SK-MEL-5 (cell line): ENCODE data around the gene TSPAN31. TPM values are rescaled to one million over a fixed set of nuclear protein-coding genes. Genes with fewer than 3 reads are reported as not detected.
"Not testable (repeated sequence)": the region's sequence is repeated elsewhere in the genome, so short reads cannot be mapped to it uniquely, and the experiment has no call there.

Experiments
- DNase-seq: peaks from one replicate; pipeline ENCODE4 v3.0.0-alpha.2; 2016; ENCODE audit warnings: low read depth, low spot score
- in situ Hi-C: cut with HindIII; loops from 2 replicates; pipeline ENCODE4 v1.10.0; 2016; ENCODE audit warnings: low sequenced_read_pairs, high pct_unique_total_duplicates, low pct_unique_long_range_greater_than_20kb
- total RNA-seq: library from RNA; depleted of rRNA; stranded (reverse); fragments of >200 nt; shearing (Covaris generic); gene quantifications from 2 replicates; pipeline ENCODE4 v1.2.3, GENCODE V29; 2014

Gene TSPAN31
- total RNA-seq, 1 experiment from 2014 or later = 34.6 TPM

DNA sequence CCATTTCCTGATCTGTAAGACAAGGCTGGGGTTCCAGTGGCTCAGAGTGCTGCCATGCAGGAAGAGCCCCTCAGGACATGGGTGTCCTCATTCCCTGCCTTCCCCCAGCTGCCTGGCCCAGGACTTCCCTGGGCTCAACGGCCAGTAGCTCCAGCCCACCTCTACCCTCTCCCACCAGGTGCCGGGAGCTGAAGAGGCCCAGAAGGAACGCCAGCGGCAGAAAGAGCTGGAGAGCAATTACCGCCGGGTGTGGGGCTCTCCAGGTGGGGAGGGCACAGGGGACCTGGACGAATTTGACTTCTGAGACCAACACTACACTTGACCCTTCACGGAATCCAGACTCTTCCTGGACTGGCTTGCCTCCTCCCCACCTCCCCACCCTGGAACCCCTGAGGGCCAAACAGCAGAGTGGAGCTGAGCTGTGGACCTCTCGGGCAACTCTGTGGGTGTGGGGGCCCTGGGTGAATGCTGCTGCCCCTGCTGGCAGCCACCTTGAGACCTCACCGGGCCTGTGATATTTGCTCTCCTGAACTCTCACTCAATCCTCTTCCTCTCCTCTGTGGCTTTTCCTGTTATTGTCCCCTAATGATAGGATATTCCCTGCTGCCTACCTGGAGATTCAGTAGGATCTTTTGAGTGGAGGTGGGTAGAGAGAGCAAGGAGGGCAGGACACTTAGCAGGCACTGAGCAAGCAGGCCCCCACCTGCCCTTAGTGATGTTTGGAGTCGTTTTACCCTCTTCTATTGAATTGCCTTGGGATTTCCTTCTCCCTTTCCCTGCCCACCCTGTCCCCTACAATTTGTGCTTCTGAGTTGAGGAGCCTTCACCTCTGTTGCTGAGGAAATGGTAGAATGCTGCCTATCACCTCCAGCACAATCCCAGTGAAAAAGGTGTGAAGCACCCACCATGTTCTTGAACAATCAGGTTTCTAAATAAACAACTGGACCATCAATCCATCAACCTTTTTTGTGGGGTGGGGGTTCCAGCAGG is 23.9 kb upstream of the TSPAN31 start:
- DNase-seq = no peak
- in situ Hi-C loops = no loop called here

DNA sequence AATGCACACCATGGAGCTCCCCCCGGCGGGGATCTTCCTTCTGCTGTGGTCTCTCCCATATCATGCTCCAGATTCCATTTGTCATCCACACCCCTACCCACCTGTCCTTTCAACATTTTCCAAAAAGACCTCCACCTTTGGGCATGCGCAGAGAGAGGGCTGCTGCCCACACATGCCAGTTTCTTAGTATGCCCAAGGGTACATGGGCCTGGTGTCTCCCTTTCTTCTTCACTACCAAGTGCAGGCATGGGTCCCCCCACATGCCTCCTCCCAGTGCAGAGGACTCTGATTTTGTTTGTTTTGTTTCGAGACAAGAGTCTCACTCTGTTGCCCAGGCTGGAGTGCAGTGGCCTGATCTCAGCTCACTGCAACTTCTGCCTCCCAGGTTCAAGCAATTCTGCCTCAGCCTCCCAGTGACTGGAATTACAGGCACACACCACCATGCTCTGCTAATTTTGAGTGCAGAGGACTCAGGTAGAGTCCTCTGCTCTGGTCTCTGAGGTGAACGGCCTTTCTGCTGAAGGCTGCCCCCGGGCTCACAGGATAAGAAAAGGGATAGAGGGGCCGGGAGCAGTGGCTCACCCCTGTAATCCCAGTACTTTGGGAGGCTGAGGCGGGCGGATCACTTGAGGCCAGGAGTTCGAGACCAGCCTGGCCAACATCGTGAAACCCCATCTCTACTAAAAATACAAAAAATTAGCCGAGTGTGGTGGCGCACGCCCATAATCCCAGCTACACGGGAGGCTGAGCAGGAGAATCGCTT is 22.8 kb upstream of the TSPAN31 start:
- in situ Hi-C loops, DNase-seq: not testable (repeated sequence)

DNA sequence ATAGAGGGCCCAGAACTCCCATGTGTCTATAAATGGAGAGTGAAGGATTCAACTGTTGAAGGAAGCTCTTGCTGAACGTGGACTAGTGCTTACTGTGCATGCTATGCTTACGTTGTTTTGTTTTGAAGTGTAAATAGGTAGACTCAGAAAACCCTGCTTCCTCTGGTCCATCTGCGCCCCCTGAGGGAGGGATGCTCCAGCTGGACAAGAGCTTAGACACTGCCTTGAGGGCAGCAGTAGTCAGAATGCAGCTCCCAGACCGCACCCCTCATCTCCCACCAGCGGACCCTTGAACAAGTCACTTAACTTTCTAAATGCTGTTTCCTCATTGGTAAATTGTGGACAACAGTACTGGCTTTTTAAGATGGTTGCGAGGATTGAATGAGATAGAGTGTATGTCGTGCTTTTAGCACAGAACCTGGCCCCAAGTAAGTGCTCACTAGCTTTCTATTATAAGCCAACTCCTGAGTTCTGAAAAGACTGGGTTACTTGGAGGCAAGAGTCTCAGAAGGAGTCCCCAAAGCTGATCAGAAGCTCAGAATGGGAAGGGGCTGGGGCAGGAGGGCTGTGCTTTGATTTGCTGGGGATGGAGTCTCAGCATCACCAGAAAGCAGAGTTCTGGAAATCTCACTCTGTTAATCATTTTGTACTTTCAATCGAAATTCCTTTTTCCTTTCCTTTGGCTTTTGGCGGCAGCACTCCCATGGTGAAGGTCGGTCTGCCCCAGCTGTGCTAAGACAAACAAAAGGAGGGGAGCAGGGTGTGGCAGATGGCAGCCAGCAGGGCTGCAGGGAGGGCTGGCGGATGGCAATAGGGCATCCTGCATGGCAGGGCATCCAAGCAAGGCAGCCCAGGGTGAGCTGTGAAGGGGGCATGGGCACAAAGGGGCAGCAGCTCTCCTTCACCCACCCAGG is 21.9 kb upstream of the TSPAN31 start:
- no peak for DNase-seq

DNA sequence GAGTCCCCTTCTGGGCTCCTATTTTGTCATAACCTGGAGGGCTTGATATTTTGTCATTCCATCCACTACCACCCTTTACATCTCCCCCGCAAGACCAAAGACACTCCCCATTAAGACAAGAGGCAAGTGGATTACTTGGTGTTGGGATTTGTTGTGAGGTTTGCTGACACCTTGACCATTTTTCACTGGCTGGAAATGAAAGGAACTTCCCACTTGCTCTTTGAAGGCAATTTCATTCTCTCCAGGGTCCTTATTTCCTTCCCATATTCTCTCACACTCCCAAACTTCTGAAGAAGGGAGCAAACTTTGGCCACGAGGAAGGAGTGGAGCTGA is 21.2 kb upstream of the TSPAN31 start:
- in situ Hi-C loops = no loop called here
- DNase-seq = no peak

More for the DNA sequence above, 21.9 kb upstream of the TSPAN31 start:
- in situ Hi-C loops = no loop called here

DNA sequence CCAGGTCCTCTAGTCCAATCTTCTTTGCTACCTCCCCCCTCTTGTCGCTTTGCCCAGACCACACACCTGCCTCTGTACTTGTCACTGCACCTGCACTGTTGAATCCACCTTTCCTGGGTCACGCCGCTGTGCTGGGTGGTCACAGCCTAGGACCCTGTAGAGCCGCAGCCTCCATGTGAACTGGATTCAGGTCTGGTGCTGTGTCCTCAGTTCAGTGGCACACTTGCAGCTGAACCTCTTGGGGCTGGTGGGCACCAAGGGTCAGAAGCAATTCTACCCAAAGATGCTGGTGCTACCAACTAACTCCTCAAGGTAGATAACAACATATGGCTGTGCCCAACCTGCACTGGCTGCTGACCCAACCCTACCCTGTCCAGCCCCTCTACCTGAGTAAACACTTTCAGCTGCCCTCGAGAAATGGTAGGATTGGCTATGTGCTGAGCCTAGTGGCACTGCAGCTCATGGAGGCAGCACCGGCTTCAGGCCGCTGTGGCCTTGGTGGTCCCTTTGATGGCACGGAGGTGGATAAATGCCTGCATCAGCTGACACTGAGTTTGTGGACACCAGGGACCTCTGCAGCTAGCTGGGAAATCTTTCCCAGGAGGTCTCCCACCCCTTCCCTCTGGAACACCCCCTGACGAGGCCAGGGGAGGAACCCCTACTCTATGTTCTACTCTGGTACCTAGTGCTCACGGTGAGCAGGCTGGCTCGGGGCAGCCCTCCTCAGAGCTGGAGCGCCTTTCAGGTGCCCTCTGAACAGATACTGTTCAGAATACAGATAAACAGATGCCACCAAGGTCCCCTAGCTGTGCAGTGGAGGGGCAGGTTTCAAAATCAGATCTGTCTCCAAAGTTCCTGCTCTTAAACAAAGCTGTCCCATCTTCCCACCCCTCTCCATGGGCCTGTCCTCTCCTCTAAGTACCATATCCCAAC is 20.6 kb upstream of the TSPAN31 start:
- in situ Hi-C loops = no loop called here
- DNase-seq = no peak

DNA sequence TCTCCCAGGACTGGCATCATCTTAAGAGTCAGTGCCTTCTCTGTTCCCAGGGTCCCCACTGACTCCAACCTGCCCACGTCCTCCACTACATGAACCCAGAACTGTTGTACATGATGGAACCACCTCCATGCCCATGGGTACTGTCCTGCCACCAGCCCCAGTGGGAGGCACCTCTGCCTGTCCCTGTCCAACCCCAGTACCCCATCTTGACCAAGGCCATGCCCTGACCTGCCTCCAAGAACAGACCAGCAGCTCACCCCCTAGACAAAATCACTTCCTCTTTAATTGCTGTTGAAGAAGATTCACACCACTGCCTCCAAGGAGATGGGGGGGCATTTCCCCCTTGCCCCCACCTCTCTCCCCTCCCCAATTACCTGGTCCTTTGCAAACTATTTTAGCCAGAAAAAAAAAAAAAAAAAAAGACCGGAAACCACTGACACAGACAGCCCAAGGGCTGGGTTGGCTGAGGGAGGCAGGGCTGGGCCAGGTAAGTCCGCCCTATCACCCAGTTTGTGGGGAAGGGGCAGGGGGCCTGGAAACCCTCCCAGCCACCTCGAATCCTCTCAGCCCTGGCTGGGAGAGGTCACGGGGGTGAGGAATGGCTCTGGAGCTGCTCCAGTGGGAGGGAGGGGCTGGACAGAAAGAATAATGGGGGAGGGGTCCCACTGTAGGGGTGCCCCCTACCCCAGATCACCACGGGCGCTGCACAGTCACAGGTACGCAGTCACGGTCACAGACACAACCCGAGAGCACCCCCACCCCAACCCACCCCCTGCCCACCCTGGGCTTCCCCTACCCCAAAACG is 19.7 kb upstream of the TSPAN31 start:
- DNase-seq = no peak
- in situ Hi-C loops = no loop called here

DNA sequence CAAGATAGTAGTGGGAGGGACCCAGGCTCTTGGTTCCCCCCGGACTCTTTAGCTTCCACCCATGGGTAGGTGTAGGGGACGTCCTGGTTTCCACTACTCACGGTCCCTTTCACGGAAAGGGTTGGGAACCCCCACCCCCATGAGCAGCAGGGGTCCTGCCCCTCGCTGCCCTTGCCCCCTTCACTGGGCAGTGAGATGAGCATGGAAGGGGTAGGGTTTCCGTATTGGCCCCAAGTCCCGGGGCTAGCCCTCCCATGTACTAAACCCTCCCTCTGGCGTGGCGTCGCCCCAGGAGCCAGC is 19.0 kb upstream of the TSPAN31 start:
- no peak for DNase-seq
- in situ Hi-C loops = no loop called here

DNA sequence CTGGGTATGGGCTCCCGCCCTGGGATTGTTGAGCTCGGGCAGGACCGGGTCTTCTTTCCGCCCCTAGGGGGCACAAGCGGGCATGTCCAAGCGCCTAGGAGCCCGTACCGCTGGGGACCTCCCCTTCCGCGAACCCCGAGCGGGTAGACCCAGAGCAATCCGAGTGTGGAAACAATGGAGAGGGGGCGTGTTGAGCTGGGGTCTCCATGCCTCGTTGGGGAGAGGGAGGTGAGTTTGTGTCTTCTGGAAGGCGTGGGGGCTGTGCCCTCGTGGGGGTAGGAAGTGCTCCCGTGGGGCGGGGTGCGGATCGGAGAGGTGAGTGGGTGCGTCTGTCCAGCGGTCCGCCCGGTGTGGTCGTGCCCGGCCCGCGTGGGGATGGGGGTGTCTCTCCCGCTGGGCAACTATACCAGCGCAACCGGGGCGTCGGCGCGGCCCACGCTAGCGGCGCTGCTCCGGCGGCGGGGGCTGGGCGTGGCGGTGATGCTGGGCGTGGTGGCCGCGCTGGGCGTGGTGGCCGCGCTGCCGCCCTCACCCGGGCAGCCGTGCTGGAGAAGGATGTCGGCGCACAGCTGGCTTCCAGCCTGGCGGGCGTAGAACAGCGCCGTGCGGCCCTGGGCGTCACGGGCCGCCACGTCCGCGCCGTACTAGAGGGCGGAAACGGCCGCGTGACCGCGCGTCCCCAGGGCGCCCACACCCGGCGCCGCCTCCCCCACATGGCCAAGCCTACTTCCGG is 18.5 kb upstream of the TSPAN31 start:
- in situ Hi-C loops = no loop called here

DNA sequence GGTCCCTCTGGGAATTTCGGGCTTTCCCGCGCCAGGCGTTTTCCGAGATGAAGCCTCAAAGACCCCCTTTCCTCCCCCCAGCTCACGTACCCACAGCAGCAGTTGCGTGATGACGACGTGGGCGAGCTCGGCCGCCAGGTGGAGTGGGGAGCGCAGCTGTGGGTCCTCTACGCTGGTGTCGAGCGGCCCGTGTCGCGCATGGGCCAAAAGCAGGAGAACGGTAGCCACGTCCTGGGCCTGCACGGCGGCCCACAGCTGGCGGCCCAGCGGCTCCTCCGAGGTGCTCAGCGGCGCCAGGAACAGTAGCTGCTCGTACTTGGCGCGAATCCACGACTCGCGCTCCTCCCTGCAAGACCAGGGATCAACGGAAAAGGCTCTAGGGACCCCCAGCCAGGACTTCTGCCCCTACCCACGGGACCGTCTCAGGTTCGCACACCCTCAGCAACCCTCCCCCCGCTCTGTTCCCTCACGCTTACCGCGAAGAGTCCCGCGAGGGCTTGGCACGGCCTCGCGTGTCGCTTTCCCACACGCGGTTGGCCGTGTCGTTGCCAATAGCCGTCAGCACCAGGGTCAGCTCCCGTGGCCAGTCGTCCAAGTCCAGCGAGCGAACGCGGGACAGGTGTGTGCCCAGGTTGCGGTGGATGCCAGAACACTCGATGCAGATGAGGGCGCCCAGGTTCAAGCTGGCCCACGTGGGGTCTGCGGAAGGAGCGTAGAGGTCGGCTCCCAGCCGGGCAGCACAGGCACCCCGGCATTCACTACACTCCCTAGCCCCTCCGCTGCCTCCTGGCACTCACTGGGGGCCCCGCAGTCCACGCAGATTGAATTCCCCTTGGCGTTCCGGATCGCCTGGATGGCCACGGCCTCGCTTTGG is 17.7 kb upstream of the TSPAN31 start:
- in situ Hi-C loops = no loop called here
- DNase-seq = no peak

More for the DNA sequence above, 18.5 kb upstream of the TSPAN31 start:
- DNase-seq = peak; percentile 88

DNA sequence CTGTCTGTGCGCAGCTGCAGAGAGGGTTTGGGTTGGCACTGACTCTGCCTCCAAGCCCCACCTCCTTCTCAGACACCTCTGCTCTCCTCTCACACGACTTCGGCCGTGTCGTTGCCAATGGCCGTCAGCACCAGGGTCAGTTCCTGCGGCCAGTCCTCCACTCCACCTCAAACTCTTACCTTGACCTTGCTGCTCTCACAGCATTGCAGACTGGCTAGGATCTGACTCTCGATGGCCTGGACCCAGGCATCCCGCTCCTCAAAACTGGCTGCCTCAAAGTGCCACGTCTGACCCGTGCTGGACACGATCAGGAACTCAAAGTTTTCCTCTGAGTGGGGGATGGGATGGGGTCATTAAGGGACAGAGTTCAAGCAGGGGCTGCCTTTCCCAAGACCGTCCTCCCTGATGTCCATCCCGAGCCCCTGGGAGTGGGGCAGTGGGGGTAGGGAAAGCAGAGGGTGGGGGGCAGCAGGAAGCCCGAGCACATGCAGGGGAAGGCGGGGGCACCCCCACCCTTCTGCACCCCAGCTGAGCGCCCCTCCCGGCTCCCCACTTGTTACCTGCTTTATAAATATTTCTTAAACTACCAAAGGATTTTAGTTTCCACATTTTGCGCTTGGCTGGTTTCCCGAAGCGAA is 17.0 kb upstream of the TSPAN31 start:
- in situ Hi-C loops = no loop called here
- DNase-seq = no peak

DNA sequence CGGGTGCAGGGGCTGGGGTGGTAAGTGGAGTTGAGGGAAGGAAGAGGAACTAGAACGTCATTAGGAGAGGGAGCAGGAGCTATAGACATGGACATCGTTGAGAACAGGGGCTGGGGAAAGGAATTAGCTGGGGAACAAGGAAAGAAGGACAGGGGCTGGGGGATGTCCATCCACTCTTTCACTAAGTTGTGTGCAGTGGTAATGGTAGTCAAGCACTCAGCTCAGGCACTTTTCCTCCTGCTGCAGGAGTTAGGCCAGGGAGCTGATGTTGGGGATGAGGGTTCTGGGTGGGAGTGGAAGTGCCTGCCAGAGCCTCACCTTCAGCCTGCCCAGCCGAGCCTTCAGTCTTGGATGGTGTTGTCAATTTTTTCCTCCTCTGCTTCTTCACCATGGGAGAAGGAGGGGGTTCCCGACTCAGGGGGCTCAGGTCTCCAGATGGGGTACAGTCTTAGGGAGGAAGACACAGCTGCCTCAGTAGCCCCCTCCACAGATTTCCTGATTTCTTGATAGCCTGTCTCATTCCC is 15.5 kb upstream of the TSPAN31 start:
- in situ Hi-C loops = no loop called here
- no peak for DNase-seq

DNA sequence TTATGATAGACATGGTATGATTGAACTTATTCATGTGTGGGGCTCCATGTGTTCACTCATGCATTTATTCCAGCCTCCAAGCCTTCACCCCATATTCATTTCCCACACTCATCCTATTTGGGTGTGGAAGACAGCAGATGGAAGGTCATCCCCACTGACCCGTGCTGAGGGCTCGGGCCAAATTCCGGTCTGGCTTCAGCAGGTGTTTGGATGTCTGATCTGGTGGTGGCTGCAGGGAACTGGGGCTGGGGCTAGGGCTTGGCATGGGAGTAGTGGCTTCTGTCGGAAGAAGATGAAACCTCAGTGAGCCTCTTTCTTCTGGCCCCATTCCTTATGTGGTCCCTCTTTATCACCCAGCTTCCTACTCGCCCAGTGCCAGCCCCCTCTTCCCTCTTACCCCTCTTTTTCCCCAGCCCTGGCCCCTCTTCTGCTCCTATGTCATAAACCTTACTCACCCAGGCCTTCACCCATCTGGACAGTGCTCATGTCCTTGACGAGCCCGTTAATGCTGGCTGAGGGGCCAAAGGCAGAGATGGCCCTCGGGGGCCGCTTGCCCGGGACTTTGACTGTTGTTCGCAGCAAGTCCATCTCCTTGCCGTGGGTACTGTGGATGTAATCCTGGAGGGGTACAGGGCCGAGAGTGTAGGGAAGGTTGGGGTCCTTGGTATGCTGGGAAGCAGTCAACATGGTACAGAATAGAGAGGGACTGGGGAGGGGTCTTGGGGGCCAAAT is 14.3 kb upstream of the TSPAN31 start:
- no peak for DNase-seq
- in situ Hi-C loops = no loop called here

DNA sequence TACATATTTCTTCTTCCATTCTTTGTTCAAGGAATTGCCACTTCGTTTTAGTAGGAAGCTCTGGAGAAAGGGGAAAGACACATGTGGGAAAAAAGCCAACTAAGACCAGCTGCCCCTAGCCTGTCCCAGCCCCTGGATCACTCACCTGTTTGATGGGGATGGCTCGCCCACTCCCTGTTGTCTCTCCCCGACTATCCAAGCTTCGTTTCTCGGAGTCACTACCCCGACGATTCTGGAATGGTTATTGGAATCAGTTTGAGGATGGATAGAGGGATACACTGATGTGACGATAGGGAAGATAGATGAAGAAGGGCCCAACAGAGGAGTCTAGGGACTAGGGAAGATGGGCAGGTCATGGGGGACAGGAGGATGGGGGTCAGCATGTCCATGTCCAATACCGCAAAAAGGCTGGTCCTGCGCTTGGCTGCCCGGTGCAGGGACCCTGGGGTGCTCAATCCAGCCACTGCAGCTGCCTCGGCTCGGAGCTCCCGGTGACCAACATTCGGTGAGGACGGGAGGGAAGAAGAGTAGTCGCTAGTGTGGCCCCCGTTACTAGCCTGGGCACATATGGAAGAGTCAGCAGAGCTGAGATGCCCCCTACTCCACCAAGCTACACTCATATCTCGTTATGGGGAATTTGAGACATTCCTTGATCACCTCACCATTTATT is 13.3 kb upstream of the TSPAN31 start:
- DNase-seq = no peak
- in situ Hi-C loops = no loop called here
